Retina (tissue), 1 donor: Measurements from ENCODE around the gene TMEM273.

ENCODE experiments used
- DNase-seq: peaks from one replicate; pipeline ENCODE4 v3.0.0-alpha.2; 2016

The TMEM273 gene

GRCh38 chr10:49161411-49161997 lies 26.7 kb downstream of the TMEM273 start:
- DNase-seq, result no peak

DNA sequence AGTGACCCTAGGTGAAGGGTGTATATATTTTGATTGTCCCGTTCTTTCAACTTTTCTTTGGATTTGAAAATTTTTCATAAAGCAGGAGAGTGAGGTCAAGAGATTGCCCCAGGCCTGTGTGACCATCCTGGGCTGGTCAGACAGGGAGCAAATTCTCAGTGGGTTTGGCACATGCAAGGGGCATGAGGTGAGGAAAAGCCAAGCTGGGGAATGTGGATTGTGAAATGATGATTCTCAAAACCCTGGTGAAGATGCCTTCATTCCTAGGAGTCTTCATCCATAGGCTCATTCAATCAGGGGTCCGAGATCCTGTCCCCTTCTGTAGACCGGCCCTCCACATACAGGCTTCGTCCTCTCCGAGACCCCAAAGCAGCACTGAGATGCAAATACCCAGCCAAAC lies 27.4 kb downstream of the TMEM273 start:
- DNase-seq, result no peak

- no peak for DNase-seq
Measured at GRCh38 chr10:49160110-49160509, 28.1 kb downstream of the TMEM273 start.

DNA sequence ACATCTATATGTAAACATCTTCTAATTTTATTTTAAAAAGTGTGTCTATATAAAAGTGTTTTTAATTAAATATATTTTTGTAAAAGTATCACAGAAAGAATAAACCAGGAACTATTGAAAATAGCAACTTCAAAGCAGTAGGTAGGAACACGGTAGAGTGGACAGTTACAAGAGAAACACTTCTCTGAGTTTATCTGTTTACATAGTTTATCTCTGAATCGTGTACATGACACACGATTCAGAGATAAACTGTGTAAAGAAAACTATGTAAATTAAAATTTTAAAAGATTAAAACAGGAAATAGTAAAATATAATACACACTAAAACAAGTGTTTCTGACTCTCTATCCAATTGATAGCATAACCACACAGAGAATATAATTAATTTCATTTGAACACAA lies 29.3 kb downstream of the TMEM273 start:
- DNase-seq, result no peak

DNA sequence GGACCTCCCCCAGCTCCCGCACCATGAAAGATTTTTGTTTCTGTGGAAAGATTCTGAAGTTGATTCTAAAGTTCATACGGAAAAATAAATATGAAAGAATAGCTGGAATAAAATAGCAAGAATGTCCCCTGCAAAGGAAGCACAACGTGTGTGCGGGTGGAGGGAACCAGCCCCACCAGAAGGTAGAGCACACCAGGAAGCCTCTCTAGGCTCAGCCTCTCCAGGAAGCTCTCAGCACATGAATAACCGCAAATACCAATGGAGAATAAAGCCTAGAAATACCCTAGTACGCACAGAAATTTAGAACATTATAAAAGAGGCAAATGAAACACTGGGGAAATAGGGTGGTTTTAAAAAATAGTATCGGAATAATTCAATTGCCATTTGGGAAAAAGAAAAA lies 29.8 kb downstream of the TMEM273 start:
- no peak for DNase-seq

DNA sequence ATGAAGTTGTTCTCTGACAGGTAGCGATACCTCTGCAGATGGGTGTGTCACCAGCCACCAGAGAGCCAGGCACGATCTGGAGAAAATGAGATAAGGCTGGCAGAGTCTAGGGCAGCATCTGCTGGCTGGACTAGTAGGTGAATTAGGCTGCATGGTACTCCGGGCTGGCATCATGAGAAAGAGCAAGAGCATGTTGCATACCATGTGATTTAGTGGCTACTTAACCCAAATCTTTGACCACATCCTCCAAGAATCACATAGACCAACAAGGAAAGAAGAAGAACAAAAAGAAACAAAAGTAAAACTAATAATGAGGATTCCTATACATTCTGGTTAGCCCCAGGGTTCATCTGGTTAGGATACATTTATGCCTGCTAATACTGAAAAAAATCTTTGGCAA lies 31.0 kb downstream of the TMEM273 start:
- DNase-seq, result no peak

DNA sequence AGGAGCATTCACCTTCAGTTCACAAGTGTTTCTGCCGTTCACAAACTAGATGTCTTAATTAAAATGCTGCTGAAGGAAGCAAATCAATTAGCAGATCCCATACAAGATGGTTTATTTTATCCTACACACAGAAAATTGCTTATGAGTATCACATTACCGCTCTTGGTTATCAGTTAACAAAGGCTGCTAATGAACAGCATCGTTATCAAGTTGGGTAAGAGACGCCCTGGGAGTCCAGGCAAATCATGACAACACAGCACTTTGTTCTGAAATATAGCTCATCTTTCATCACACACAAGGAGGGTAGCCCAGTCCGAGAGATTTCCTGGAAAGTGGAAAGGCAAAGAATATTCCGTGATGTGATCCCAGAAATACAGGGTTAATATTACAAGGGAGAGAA lies 33.5 kb downstream of the TMEM273 start:
- DNase-seq, result no peak

- no peak for DNase-seq
Measured at GRCh38 chr10:49153971-49154370, 34.2 kb downstream of the TMEM273 start.

- no peak for DNase-seq
Measured at GRCh38 chr10:49153115-49153514, 35.1 kb downstream of the TMEM273 start.

DNA sequence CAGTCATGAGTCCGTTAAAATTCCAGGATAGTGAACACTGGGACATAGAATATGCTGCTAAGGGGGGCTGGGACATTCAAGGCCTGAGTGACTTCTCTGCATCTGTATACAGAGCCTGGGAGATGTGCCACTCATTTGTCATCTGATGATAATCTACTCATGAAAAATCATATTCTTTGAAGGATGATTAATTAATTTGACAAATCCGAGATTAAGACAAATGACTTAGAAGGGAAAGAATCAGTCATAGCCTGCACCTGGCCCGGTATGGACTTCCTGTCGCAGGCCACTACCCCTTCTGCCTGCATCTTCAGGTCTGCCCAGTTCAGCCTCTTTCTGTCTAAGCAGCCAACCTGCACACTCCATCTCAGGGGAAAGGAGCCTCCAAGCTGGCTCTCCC lies 35.5 kb downstream of the TMEM273 start:
- no peak for DNase-seq

DNA sequence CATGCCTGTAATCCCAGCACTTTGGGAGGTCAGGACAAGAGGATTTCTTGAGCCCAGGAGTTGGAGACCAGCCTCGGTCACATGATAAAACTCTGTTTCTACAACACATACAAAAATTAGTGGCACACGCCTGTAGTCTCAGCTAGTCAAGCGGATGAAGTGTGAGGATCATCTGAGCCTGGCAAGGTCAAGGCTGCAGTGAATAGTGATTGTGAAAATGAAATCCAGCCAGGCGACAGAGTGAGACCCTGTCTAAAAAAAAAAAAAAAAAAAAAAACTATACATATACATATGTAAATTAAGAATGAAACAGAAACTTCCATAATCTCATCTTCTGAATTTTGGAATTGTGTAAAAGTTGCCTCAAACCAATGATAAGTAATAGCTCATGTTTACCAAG lies 36.2 kb downstream of the TMEM273 start:
- no peak for DNase-seq

- no peak for DNase-seq
Measured at GRCh38 chr10:49151481-49151880, 36.7 kb downstream of the TMEM273 start.

DNA sequence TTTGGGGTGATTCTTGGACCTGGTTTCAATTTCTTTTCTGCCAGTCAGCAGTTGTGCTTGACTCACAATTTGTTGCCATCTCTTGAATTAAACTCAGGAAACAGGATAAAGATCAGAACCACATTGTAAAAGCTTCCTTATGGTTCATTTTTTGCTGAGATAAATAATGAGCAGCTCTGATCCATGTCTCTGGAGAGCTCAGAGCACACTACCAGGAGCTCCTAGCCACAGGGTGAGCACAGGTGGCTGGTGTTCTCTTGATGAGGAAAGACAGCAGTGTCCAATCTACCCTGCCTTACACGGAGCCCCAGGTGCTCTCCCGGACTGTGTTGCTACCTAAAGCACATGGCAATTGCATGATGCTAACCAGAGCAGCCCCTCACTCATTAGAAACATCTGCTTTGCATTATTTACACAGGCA lies 37.2 kb downstream of the TMEM273 start:
- no peak for DNase-seq

DNA sequence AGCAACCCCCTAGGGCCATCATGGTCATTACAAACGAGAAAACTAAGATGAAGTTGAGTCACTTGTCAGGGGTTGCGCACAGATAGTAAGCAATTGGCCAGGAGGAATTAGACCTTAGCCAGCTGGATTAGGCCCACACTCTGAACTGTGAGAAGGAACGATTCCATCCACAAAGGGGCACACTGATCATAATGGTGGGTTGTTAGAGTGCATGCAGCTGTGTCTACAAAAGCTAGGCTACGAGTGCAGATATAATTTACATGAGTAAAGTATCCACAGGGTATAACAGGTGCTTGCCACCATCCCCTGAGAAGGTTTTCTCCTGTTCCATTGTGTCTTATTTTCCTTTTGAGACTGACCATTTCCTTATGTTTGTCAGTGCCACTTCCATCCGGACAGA lies 37.8 kb downstream of the TMEM273 start:
- DNase-seq, result no peak

DNA sequence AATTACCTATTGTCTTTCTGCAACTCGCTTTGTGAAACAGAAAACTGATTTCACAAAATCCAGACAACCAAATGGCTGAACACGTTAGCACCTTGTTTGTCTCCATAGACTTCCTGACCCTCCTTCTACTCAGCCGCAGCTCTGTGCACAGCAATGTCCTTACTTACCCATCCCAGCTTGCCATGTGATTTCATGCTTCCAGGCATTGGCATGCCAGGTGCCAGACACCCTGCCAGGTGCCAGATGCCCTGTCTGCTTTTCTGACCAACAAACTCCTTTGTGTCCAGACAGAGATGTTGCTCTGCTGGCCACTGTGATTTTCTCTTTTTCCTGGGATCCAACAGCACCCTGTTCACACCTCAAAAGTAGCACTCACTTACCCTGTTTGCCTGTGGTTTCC lies 38.3 kb downstream of the TMEM273 start:
- no peak for DNase-seq

DNA sequence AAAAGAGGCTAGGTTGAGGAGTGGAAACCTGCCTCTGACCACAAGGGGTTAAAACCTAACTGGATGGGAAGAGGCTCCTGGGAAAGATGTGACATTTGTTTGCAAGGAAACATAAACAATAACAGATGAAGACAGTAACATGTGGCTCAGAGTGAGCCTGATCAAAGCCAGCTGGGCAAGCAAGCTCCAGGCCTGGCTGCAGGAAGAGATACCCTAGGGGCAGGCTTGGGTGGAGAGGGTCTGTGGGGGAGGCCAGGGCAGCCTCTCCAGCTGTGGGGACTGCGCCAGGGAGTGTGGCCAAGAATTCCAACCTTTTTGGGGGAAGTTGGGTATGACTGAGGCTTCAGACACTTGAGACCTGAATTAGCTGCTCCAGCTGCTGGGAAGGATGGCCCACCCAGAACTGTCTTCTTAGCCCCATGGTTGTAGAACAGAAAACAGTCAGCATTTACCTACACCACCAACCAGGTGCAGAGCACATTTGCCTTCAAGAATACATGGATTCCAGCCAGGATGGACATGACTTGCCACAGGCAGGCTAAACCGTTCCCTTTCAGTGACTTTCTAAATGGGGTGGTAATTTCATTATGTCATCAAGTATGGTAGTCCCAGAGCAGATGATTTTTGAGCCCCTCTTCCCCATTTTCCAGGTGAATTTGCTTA lies 44.0 kb downstream of the TMEM273 start:
- DNase-seq, result no peak

GRCh38 chr10:49143249-49143648 lies 44.9 kb downstream of the TMEM273 start:
- DNase-seq, result no peak

GRCh38 chr10:49141541-49142332 lies 46.5 kb downstream of the TMEM273 start:
- DNase-seq, result no peak

- no peak for DNase-seq
Measured at GRCh38 chr10:49140304-49141177, 47.6 kb downstream of the TMEM273 start.

- DNase-seq, result no peak
Measured at GRCh38 chr10:49139846-49140195, 48.4 kb downstream of the TMEM273 start.

DNA sequence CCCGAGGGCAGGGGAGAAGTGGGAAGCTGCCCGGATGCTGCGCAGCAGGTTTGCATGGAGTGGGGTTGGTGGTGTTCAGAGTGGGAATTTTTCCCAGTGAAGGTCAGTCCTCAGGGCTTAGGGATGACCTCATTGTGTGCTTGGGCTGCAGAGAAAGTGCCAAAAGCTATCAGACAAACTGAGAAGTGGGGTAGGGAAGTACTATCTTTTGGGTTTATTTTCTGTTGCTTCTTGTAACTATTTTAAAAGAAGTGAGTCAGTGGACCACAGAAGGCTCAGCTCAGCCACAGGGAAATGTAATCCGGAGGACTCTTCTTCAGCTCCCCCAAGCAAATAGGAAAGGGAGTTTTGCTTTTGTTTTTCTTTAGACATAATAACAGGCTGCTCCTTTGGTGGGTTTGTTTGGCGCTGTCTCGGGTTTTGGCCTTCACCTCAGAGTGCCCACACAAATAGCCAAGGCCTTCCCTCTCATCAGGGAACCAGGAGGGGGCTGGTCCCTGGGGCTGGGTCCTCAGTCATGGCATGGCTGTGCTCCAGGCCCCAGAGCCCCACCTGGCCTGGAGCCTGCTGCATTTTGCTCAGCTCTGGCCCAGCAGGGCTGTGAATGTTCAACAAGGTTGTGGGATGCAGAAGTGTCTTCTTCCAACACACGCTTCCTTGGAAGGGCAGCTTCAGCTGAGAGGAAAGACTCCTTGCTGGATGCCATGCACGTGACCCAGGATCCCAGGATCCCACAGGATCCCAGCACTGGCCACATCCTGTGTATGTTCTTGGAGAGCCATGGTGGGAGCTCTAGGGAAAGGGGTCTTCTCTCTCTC lies 49.0 kb downstream of the TMEM273 start:
- no peak for DNase-seq

DNA sequence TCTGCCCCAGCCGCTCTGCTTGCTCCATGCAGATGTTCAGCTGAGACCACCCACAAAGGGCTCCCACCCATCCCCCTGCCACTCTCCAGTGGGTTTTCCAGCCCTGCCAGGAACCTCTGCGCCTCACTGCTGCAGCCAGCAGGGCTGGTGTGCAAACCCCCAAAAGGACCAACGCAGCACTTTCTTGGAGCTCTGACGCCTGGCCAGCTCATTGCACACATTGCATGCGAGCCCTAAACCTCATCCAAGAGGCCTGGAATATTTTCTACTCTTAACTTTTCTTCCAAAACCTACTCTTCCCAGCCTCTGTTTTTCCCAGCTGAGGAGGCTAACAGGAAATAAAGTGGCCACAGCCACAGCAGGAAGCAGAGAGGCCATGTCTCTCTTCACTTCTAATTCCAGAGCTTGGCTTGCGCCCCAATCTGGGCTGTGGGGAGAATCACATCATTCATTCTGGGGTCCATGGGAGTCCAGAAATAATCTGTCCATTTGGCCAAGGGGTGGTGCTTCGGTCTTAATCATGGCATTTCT lies 49.8 kb downstream of the TMEM273 start:
- no peak for DNase-seq
